GM19395 (cell line): ENCODE results near the gene UBA3.

Experiments
- ATAC-seq: cut with Tn5 transposase; IDR thresholded peaks from one replicate; pipeline ENCODE4 v1.9.1; 2021; ENCODE audit warnings: mild to moderate bottlenecking, moderate library complexity; ENCODE audit not compliant: unreplicated experiment

UBA3 gene

GRCh38 chr3:69080233-69080920, at the start of gene UBA3:
UBA3 (minus strand) TSS chr3:69080365; CDS start chr3:69080353, 12 bp downstream.
- ATAC-seq, result peak; percentile 54

- ATAC-seq, result no peak
Observed at GRCh38 chr3:69129531-69129930, 49.4 kb upstream of the UBA3 start.

- no peak for ATAC-seq
Observed at GRCh38 chr3:69128509-69128908, 48.3 kb upstream of the UBA3 start.

GRCh38 chr3:69126999-69127398, 46.8 kb upstream of the UBA3 start:
- no peak for ATAC-seq

- ATAC-seq, result no peak
Observed at GRCh38 chr3:69126216-69126615, 46.1 kb upstream of the UBA3 start.

GRCh38 chr3:69122403-69122802, 42.2 kb upstream of the UBA3 start, which contains the start of gene LMOD3:
LMOD3 (minus strand) TSS chr3:69122595; CDS start chr3:69122386, 209 bp downstream.
- ATAC-seq, result no peak

- ATAC-seq, result no peak
Observed at GRCh38 chr3:69121950-69122349, 41.8 kb upstream of the UBA3 start.

GRCh38 chr3:69121513-69121912, 41.3 kb upstream of the UBA3 start:
- no peak for ATAC-seq

- ATAC-seq, result peak; percentile 87
Observed at GRCh38 chr3:69120879-69121464, 40.8 kb upstream of the UBA3 start.

- no peak for ATAC-seq
Observed at GRCh38 chr3:69119681-69120080, 39.5 kb upstream of the UBA3 start.

- no peak for ATAC-seq
Observed at GRCh38 chr3:69119138-69119537, 39.0 kb upstream of the UBA3 start.

GRCh38 chr3:69118555-69118954, 38.4 kb upstream of the UBA3 start:
- ATAC-seq, result no peak

GRCh38 chr3:69116897-69117296, 36.7 kb upstream of the UBA3 start:
- no peak for ATAC-seq

GRCh38 chr3:69116162-69116561, 36.0 kb upstream of the UBA3 start:
- ATAC-seq, result no peak

GRCh38 chr3:69115731-69116130, 35.6 kb upstream of the UBA3 start:
- no peak for ATAC-seq

- ATAC-seq, result no peak
Observed at GRCh38 chr3:69113536-69113935, 33.4 kb upstream of the UBA3 start.

GRCh38 chr3:69110941-69111546, 30.9 kb upstream of the UBA3 start:
- no peak for ATAC-seq

GRCh38 chr3:69108811-69109210, 28.6 kb upstream of the UBA3 start:
- ATAC-seq, result no peak

GRCh38 chr3:69107841-69108240, 27.7 kb upstream of the UBA3 start:
- no peak for ATAC-seq

GRCh38 chr3:69105320-69105719, 25.2 kb upstream of the UBA3 start:
- no peak for ATAC-seq

GRCh38 chr3:69104586-69104985, 24.4 kb upstream of the UBA3 start:
- no peak for ATAC-seq

- no peak for ATAC-seq
Observed at GRCh38 chr3:69103123-69103522, 23.0 kb upstream of the UBA3 start.
